LNCAP (cell line): ENCODE data around the gene KRT28.

Experiments used
- CTCF ChIP-seq: fragments of 450-650 bp; IDR thresholded peaks from 2 replicates; pipeline ENCODE4 v1.5.1; 2017; ENCODE audit warnings: mild to moderate bottlenecking

Gene KRT28

DNA sequence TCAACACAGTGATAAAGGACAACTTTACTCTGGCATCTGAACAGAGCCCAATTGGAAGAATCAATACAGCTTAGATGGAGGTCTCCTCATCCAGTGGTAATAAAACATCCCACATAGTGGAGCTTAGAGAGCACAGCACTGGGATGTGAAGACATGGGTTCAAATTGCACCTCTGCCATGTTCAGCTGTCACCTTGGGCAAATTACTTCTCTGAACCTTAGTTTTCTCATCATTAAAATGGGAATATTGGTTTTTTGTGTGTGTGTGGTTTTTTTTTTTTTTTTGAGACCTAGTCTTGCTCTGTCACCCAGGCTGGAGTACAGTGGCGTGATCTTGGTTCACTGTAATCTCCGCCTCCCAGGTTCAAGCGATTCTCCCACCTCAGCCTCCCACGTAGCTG lies 36.3 kb upstream of the KRT28 start:
- TF ChIP-seq CTCF = no peak

- TF ChIP-seq CTCF = no peak
These were observed 34.1 kb upstream of the KRT28 start for GRCh38 chr17:40833882-40834281.

- TF ChIP-seq CTCF = no peak
These were observed 33.1 kb upstream of the KRT28 start for GRCh38 chr17:40832840-40833239.

GRCh38 chr17:40830085-40830776 lies 30.5 kb upstream of the KRT28 start:
- TF ChIP-seq CTCF = no peak

DNA sequence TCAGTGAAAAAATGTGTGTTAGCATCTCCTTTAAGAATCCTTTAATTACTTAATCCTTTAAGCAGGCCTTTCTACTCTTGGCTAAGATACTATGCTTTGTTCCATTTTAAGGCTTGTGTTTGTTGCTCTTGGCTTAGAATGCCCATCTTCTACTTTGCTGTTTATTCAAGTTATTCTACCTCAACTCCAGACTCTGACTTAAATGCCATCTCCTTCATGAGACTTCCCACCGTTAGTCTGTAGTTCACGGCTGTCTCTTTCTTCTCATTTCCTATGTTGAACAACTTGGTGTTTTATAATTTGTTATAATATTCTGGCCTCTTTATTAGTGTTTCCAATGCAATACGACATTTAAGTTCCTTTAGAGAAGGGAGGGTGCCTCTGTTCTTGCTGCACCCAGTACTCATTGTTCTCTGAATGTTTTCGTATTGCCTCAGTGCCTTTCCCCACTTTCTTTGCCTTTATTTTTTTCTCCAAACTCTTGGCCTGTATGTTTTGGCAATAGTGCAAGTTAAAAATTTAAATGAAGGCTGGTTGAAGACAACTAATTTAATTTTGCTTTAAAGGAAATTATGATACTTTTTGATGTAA lies 28.8 kb upstream of the KRT28 start:
- no peak for TF ChIP-seq CTCF

DNA sequence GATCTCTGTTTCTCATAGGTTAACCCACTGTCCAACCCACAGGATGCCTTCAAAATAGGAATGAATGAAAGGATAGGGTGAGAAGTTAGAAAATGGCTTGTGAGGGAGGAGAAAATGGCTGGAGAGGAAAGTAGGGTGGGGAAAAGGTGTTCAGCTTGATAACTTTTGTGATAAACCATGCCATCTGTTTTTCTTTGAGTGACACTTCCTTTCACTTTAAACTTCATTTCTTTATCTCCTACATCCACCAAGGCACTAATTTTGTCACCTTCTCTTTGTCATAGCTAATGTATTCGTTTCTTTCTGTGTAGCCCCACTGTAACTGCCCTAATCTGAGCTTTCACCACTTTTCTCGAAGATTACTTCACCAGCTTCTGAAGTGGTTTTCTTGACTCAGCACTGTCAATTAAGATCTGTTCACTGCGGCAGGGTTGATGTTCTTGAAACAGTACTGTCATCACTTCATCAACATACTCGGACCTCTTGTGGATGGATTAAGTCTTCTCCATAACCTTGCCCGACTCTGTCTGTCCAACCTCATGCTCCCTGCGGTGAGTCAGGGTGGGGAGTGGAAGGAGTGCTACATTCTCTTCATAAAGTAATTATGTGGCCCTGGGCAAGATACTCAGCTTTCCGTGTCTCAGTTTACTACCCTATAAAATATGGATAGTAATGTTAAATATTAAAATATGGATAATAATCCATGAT lies 28.1 kb upstream of the KRT28 start:
- no peak for TF ChIP-seq CTCF

GRCh38 chr17:40825599-40825998 lies 25.8 kb upstream of the KRT28 start:
- no peak for TF ChIP-seq CTCF
